PC-9 (cell line): Measurements from ENCODE around the gene VGLL1.

ENCODE experiments used
- EZH2 ChIP-seq: fragments of 200-600 bp; sonication (generic); IDR thresholded peaks from 2 replicates; pipeline ENCODE4 v1.8.0; 2017; ENCODE audit warnings: antibody characterized with exemption, low read depth
- TF ChIP-seq, protein P1 (sequence below): fragments of 200-600 bp; sonication (generic); conservative IDR thresholded peaks from 2 replicates; pipeline ENCODE4 v1.6.1; 2017; ENCODE audit warnings: mixed run types, antibody characterized with exemption, mild to moderate bottlenecking, moderate library complexity

DNA sequence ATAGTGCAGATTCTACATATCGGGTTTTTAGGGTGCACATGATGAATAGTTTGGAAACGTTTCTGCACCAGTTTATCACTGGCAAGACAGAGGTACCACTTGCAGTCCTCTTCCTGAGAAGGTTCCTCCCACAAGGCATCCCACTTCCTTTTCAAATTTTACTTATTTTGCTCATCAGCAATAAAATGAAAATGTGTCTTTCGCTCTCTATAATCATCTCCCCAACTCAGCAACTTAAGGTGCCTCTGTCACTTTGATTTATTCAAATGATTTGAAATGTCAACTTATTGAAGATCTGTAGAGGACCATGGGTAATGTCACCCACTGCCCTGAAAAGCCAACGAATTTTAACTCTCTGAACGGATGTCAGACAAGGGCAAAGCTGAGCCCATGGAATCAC, 53.2 kb downstream of the VGLL1 start:
- TF ChIP-seq, protein P1, sequence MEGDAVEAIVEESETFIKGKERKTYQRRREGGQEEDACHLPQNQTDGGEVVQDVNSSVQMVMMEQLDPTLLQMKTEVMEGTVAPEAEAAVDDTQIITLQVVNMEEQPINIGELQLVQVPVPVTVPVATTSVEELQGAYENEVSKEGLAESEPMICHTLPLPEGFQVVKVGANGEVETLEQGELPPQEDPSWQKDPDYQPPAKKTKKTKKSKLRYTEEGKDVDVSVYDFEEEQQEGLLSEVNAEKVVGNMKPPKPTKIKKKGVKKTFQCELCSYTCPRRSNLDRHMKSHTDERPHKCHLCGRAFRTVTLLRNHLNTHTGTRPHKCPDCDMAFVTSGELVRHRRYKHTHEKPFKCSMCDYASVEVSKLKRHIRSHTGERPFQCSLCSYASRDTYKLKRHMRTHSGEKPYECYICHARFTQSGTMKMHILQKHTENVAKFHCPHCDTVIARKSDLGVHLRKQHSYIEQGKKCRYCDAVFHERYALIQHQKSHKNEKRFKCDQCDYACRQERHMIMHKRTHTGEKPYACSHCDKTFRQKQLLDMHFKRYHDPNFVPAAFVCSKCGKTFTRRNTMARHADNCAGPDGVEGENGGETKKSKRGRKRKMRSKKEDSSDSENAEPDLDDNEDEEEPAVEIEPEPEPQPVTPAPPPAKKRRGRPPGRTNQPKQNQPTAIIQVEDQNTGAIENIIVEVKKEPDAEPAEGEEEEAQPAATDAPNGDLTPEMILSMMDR: no peak
- TF ChIP-seq EZH2: no peak
